Parathyroid adenoma (tissue), 2 donors: ENCODE data around the gene SLC5A2.

Experiments
- H2AFZ ChIP-seq: fragments of 300-600 bp; sonication (generic); one replicate; pipeline ENCODE4 v1.7.0; 2017; ENCODE audit warnings: antibody characterized with exemption, mild to moderate bottlenecking
- H3K27ac ChIP-seq: fragments of 300-600 bp; sonication (generic); one replicate; pipeline ENCODE4 v1.7.0; 2017
- H3K27me3 ChIP-seq: fragments of 300-600 bp; sonication (generic); one replicate; pipeline ENCODE4 v1.7.0; 2017; ENCODE audit warnings: low read length; ENCODE audit not compliant: control insufficient read depth, insufficient read depth
- H3K36me3 ChIP-seq: fragments of 300-600 bp; sonication (generic); one replicate; pipeline ENCODE4 v1.7.0; 2017; ENCODE audit warnings: low read length; ENCODE audit not compliant: control insufficient read depth, insufficient read depth
- H3K4me1 ChIP-seq: fragments of 300-600 bp; sonication (generic); one replicate; pipeline ENCODE4 v1.7.0; 2017; ENCODE audit warnings: control low read depth
- H3K4me2 ChIP-seq: fragments of 300-600 bp; sonication (generic); one replicate; pipeline ENCODE4 v1.7.0; 2017; ENCODE audit warnings: low read length
- H3K4me3 ChIP-seq: fragments of 300-600 bp; sonication (generic); one replicate; pipeline ENCODE4 v1.7.0; 2017; ENCODE audit warnings: low read depth, low read length
- H3K79me2 ChIP-seq: fragments of 300-600 bp; sonication (generic); one replicate; pipeline ENCODE4 v1.7.0; 2017; ENCODE audit warnings: control low read depth
- H3K9ac ChIP-seq: fragments of 300-600 bp; sonication (generic); one replicate; pipeline ENCODE4 v1.7.0; 2017; ENCODE audit warnings: mild to moderate bottlenecking
- H3K9me3 ChIP-seq: fragments of 300-600 bp; sonication (generic); one replicate; pipeline ENCODE4 v1.7.0; 2017; ENCODE audit warnings: low read length; ENCODE audit not compliant: control insufficient read depth
- TF ChIP-seq, protein P1 (sequence below): fragments of 300-600 bp; sonication (generic); IDR thresholded peaks from one replicate; pipeline ENCODE4 v1.7.0; 2017; ENCODE audit warnings: antibody characterized with exemption, mild to moderate bottlenecking
- donor health status: primary hyperparathyroidism.

The SLC5A2 gene

DNA sequence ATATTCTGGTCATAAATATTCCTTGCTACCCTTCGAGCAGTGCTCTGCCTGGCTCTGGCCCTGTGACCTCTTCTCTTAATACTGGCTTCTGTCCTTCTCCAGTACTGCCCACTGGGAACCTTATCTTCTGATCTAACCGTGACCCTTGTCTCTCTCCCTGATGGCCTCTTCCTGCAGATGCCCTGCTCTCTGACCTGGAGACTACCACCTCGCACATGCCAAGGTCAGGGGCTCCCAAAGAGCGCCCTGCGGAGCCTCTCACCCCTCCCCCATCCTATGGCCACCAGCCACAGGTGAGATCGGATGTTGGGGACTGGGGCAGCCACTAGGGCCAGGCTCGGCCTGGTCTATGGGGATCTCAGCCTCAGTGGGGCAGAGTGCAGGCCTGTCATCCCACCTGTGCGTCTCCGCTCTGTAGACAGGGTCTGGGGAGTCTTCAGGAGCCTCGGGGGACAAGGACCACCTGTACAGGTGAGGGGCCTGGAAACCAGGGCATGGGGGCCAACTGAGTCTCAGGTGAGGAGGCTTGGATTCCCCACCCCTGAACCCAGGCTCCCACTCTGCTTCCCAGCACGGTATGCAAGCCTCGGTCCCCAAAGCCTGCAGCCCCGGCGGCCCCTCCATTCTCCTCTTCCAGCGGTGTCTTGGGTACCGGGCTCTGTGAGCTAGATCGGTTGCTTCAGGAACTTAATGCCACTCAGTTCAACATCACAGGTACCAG lies 9.5 kb upstream of the SLC5A2 start:
- H3K27ac ChIP-seq: no peak overlapping the region
- no peaks in the 10 kb centered on the region for H3K27me3 ChIP-seq
- peak overlapping the region; percentile 26 for H2AFZ ChIP-seq
- no peaks in the 10 kb centered on the region for H3K79me2 ChIP-seq
- H3K4me2 ChIP-seq: peak overlapping the region; percentile 72
- H3K9me3 ChIP-seq: no peaks in the 10 kb centered on the region
- no peak overlapping the region for H3K9ac ChIP-seq
- TF ChIP-seq, protein P1, sequence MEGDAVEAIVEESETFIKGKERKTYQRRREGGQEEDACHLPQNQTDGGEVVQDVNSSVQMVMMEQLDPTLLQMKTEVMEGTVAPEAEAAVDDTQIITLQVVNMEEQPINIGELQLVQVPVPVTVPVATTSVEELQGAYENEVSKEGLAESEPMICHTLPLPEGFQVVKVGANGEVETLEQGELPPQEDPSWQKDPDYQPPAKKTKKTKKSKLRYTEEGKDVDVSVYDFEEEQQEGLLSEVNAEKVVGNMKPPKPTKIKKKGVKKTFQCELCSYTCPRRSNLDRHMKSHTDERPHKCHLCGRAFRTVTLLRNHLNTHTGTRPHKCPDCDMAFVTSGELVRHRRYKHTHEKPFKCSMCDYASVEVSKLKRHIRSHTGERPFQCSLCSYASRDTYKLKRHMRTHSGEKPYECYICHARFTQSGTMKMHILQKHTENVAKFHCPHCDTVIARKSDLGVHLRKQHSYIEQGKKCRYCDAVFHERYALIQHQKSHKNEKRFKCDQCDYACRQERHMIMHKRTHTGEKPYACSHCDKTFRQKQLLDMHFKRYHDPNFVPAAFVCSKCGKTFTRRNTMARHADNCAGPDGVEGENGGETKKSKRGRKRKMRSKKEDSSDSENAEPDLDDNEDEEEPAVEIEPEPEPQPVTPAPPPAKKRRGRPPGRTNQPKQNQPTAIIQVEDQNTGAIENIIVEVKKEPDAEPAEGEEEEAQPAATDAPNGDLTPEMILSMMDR: no peak
- no peaks in the 10 kb centered on the region for H3K36me3 ChIP-seq
- H3K4me3 ChIP-seq: peak overlapping the region; percentile 58
- H3K4me1 ChIP-seq: peaks cover 19% of the 10 kb centered on the region

DNA sequence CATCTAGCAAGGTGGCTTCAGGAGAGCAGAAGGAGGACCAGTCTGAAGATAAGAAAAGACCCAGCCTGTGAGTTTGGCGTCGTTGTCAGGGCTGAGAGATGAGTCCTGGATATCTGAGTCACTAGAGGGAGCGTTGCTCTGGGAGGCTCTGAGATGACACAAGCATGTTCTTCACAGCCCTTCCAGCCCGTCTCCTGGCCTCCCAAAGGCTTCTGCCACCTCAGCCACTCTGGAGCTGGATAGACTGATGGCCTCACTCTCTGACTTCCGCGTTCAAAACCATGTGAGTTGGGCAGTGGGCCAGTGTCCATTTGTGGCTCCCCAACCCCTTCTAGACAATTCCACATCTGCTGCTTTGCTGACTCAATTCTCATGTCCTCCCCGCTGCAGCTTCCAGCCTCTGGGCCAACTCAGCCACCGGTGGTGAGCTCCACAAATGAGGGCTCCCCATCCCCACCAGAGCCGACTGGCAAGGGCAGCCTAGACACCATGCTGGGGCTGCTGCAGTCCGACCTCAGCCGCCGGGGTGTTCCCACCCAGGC lies 8.7 kb upstream of the SLC5A2 start:
- Histone ChIP-seq H3K9me3 (no peaks in the 10 kb centered on the region), H3K79me2 (no peaks in the 10 kb centered on the region), H3K4me2 (no peak overlapping the region), H3K4me1 (peaks cover 19% of the 10 kb centered on the region), H3K36me3 (no peaks in the 10 kb centered on the region), H3K27ac (no peak overlapping the region), H3K4me3 (no peak overlapping the region), H3K9ac (no peak overlapping the region), H3K27me3 (no peaks in the 10 kb centered on the region), H2AFZ (no peak overlapping the region)
- TF ChIP-seq, protein P1: no peak

DNA sequence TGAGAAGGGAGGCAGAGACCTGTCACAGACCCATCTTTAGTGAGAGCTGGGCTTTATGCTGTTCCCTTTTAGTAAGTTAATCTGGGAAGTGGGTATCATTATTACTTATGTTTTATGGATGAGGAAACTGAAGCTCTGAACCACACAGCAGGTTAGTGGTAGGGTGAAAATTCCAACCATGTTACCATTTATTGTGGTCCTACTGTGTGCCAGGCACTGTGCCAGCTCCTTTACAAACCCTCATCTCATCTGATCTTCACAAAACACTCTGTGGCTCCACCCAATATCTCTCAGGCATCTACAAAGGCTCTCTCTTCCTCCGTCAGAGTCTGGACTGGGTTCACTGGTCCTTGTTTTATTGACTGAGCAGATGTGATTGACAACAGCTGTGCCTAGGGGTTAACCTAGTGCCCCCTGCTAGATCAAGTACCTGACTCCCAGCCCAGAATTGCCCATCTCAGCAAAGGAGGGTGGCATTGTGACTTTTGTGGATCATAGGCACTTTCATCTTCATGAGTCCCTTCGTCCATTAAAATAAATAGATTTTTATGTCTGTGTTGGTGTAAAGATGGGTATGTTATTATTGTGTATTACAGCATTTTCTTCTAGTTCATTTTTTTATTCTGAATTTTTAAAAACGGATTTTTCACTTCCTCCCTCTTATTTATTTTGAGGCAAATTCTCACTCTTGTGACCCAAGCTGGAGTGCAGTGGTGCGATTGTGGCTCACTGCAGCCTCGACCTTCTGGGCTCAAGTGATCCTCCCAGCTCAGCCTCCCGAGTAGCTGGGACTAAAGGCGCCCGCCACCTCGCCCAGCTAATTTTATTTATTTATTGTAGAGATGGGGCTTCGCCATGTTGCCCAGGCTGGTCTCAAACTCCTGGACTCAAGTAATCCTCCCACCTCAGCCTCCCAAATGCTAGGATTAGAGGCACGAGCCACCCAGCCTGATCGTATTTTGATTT lies 7.9 kb upstream of the SLC5A2 start:
- H3K9me3 ChIP-seq: no peaks in the 10 kb centered on the region
- H3K27ac ChIP-seq: no peak overlapping the region
- TF ChIP-seq, protein P1: no peak
- H3K4me1 ChIP-seq: peaks cover 19% of the 10 kb centered on the region
- H2AFZ ChIP-seq: no peak overlapping the region
- no peaks in the 10 kb centered on the region for H3K36me3 ChIP-seq
- H3K79me2 ChIP-seq: no peaks in the 10 kb centered on the region
- no peak overlapping the region for H3K9ac ChIP-seq
- no peaks in the 10 kb centered on the region for H3K27me3 ChIP-seq
- no peak overlapping the region for H3K4me2 ChIP-seq
- no peak overlapping the region for H3K4me3 ChIP-seq

DNA sequence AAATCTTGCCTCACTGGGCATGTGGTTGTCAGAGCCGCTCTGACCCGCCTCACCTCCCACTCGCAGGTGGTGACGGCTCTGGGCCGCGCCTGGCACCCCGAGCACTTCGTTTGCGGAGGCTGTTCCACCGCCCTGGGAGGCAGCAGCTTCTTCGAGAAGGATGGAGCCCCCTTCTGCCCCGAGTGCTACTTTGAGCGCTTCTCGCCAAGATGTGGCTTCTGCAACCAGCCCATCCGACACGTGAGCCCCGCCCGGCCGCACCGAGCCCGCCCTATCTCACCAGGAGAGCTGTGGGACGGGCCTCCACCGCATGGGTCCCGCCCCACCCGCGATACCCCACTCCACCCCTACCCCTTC lies 7.0 kb upstream of the SLC5A2 start:
- Histone ChIP-seq H3K4me3 (peak overlapping the region; percentile 71), H3K36me3 (no peaks in the 10 kb centered on the region), H3K27ac (peak overlapping the region; percentile 97), H3K9me3 (no peaks in the 10 kb centered on the region), H3K4me1 (peaks cover 19% of the 10 kb centered on the region), H3K27me3 (no peaks in the 10 kb centered on the region), H2AFZ (peak overlapping the region; percentile 84), H3K79me2 (no peaks in the 10 kb centered on the region), H3K9ac (no peak overlapping the region), H3K4me2 (peak overlapping the region; percentile 96)
- TF ChIP-seq, protein P1: no peak
